Testis (tissue), 3 donors: ENCODE results near the gene CHN2. TPM values are rescaled to one million over a fixed set of nuclear protein-coding genes. Genes with fewer than 3 reads are reported as not detected.

Experiments
- DNase-seq: peaks from one replicate; pipeline ENCODE4 v3.0.0-alpha.2; 2019
- H3K27ac ChIP-seq, 2 donors: fragments of 200-600 bp; sonication (generic); one replicate each; pipeline ENCODE4 v1.5.1; 2019
- H3K27me3 ChIP-seq: fragments of 200-600 bp; sonication (generic); one replicate; pipeline ENCODE4 v1.5.1; 2019
- H3K36me3 ChIP-seq: fragments of 200-600 bp; sonication (generic); one replicate; pipeline ENCODE4 v1.5.1; 2017; ENCODE audit warnings: low read depth; ENCODE audit errors: missing control alignments
- H3K4me1 ChIP-seq: fragments of 200-600 bp; sonication (generic); one replicate; pipeline ENCODE4 v1.5.1; 2019
- H3K4me3 ChIP-seq, 2 donors: fragments of 200-600 bp; sonication (generic); one replicate each; pipeline ENCODE4 v1.5.1; 2017 to 2019
- H3K9me3 ChIP-seq: fragments of 200-600 bp; sonication (generic); one replicate; pipeline ENCODE4 v1.5.1; 2017
- POLR2A ChIP-seq: fragments of 450-650 bp; IDR thresholded peaks from one replicate; pipeline ENCODE4 v1.6.1; 2017; ENCODE audit warnings: antibody characterized with exemption, mild to moderate bottlenecking, moderate library complexity
- WGBS, 2 donors: methylation state at CpG; one replicate each; pipeline ENCODE4 v1.1.5; 2018; 5-methylcytosine and 5-hydroxymethylcytosine counted together
- intact Hi-C: fragments of 100-400 bp; cut with DNase I; formaldehyde crosslinking; loops from one replicate; pipeline ENCODE4 v1.15.1; 2023; ENCODE audit warnings: low total_unique reads
- polyA plus RNA-seq: library from polyadenylated mRNA; stranded (reverse); fragments of 350-450 nt; fragmentation: Illumina TruSeq; extraction: RNeasy Lipid Tissue Mini Kit (QIAGEN cat#74804); gene quantifications from one replicate; pipeline ENCODE4 v1.2.3, GENCODE V29; 2014; ENCODE audit warnings: low read depth, low replicate concordance; ENCODE audit not compliant: insufficient read depth
- total RNA-seq, 2 donors: library from RNA; depleted of rRNA; stranded (reverse); fragments of >200 nt; gene quantifications; one replicate each; pipeline ENCODE4 v1.2.3, GENCODE V29; 2016
- TF ChIP-seq, protein P1 (sequence below), 3 experiments: fragments of 450-650 bp in 2 of 3; fragments of 200-600 bp in 1 of 3; sonication (generic) in 1 of 3; IDR thresholded peaks; one replicate each; pipeline ENCODE4 v1.5.1; 2016 to 2019; ENCODE audit warnings: antibody characterized with exemption in 3 of 3, mild to moderate bottlenecking in 2 of 3, moderate library complexity in 1 of 3

The CHN2 gene
- total and polyA plus RNA-seq, 3 donors from 2014 or later: 8.6 to 27.4 (median 15.1) TPM

DNA sequence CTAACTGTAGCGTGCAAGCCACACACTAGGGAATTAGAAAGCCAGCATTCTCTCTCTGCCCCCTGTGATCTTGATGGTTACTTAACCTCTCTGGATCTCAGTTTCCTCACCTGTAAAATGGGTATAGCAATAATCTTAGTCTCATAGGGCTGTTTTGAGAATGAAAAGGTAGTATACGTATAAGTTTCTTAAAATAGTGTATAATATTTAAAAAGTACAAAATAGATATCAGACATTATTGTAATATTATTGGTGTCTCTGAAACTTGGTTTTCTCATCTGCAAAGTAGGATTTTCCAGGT, 80.4 kb downstream of the CHN2 start:
- H3K4me1 ChIP-seq: no peaks in the 10 kb centered on the region
- no peak overlapping the region for H3K4me3 ChIP-seq
- intact Hi-C loops: no loop called here
- no peaks in the 10 kb centered on the region for H3K27me3 ChIP-seq
- TF ChIP-seq, protein P1, sequence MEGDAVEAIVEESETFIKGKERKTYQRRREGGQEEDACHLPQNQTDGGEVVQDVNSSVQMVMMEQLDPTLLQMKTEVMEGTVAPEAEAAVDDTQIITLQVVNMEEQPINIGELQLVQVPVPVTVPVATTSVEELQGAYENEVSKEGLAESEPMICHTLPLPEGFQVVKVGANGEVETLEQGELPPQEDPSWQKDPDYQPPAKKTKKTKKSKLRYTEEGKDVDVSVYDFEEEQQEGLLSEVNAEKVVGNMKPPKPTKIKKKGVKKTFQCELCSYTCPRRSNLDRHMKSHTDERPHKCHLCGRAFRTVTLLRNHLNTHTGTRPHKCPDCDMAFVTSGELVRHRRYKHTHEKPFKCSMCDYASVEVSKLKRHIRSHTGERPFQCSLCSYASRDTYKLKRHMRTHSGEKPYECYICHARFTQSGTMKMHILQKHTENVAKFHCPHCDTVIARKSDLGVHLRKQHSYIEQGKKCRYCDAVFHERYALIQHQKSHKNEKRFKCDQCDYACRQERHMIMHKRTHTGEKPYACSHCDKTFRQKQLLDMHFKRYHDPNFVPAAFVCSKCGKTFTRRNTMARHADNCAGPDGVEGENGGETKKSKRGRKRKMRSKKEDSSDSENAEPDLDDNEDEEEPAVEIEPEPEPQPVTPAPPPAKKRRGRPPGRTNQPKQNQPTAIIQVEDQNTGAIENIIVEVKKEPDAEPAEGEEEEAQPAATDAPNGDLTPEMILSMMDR (IDR thresholded peaks at IDR 0.05): no peak
- no peak for TF ChIP-seq POLR2A
- no peaks in the 10 kb centered on the region for H3K36me3 ChIP-seq
- no peak overlapping the region for H3K27ac ChIP-seq
- H3K9me3 ChIP-seq: no peaks in the 10 kb centered on the region
- 95 to 96% methylated on average over 2 of the region's 2 CpGs for WGBS, 2 donors
- no peak for DNase-seq

DNA sequence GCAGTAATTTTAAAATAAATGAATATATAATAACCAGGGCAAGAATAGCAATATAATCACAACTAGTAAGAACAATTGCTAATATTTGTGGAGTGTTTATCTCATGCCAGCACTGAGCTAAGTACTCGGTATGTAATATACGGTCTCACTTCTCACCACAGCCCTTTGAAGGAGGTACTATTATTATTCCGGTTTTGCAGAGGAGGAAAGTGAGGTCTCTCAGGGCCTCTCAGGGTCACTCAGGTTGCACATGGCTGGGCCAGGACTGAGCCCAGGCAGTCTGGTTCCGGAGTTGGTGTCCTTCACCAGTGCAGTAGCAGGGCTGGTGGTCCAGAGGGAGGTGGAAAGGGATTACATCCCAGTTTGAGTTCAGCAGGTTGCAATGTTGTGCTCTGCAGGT, 80.9 kb downstream of the CHN2 start:
- Histone ChIP-seq H3K36me3 (no peaks in the 10 kb centered on the region), H3K9me3 (no peaks in the 10 kb centered on the region), H3K4me1 (no peaks in the 10 kb centered on the region), H3K27me3 (no peaks in the 10 kb centered on the region), H3K4me3 (no peak overlapping the region), H3K27ac (no peak overlapping the region)
- DNase-seq: no peak
- 85 to 88% methylated on average over 4 of the region's 4 CpGs for WGBS, 2 donors
- intact Hi-C loops: no loop called here
- no peak for TF ChIP-seq POLR2A
- TF ChIP-seq, protein P1 (IDR thresholded peaks at IDR 0.05): no peak

DNA sequence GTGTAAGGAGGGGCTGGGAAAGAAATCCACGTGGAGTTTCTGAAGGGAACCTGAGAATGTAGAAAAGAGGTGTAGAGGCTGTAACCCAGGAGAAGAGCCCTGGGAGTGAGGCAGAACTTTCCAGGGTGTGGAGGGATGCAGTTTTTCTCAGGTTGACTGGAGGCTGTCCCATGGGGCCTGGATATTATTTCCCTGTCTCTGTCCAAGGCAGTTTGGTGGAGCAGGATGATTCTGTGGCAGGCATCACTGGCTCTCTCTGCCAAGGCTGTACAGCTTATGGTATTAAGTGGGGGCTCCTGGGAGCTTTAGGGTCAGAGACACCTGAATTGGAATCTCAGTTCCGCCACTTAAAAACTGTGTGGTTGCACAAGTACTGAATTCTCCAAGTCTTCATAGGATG, 81.6 kb downstream of the CHN2 start:
- TF ChIP-seq, protein P1 (IDR thresholded peaks at IDR 0.05): no peak
- TF ChIP-seq POLR2A: no peak
- no peaks in the 10 kb centered on the region for H3K36me3 ChIP-seq
- WGBS, 2 donors: 48 to 50% methylated on average over 2 of the region's 2 CpGs
- H3K27ac ChIP-seq: no peak overlapping the region
- H3K9me3 ChIP-seq: no peaks in the 10 kb centered on the region
- intact Hi-C loops: no loop called here
- no peaks in the 10 kb centered on the region for H3K27me3 ChIP-seq
- no peak for DNase-seq
- H3K4me1 ChIP-seq: no peaks in the 10 kb centered on the region
- H3K4me3 ChIP-seq: no peak overlapping the region

DNA sequence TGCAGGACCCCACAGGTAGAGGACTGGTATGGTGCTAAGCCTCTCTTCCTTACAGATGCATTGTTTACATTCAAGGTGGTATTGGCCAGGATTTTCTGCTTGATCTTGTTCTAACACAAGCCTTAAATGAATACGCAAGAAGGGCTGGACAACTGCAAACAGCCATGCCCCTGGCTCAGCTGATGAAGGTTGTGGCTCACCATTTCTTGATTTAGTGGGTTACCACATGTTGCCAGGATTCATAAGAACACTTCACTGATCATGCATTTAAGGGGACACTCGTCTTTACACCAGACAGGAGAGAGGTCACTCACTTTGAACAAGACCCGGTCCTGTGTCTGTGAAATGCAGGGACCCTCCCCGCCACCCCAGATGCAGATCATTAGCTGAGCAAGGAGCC, 82.2 kb downstream of the CHN2 start:
- H3K9me3 ChIP-seq: no peaks in the 10 kb centered on the region
- no peak for DNase-seq
- no peak for TF ChIP-seq POLR2A
- intact Hi-C loops: no loop called here
- H3K27ac ChIP-seq: no peak overlapping the region
- no peaks in the 10 kb centered on the region for H3K4me1 ChIP-seq
- H3K27me3 ChIP-seq: no peaks in the 10 kb centered on the region
- no peak overlapping the region for H3K4me3 ChIP-seq
- H3K36me3 ChIP-seq: no peaks in the 10 kb centered on the region
- 91 to 94% methylated on average over 4 of the region's 4 CpGs for WGBS, 2 donors

DNA sequence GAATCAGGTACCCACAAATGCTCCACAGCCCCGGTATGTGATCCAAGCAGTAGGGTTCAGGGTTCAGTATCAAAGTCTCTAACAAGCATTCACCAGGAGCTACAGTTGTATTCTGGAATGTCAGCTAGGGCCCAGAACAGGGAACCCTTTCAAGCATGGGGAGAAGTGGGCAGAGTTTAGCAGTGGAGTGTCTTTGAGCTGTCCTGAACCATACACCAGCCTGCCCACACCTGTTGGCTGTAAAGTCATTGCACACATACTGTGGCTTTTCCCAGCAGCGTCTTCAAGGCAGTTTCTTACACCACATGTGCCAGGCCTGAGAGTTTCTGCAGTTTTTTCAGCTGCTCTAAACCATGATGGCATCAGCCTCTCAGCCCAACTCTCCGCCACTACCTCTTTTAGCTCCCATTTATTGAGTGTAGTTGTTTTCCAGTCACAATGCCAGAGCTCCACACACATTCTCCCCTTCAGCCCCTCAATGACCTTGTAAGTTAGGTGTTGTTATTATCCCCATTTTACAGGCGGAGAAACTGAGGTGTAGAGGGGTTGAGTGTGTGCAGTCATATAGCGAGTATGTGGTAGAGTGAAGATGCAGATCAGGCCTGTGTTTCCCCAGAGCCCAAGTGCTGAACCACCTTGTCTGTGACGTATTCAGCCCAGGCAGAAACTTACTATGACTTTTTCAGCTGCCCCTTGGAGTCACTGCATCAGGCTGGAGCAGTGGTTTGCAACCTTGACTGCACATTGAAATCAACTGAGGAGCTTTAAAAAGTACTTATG, 83.1 kb downstream of the CHN2 start:
- Histone ChIP-seq H3K4me3 (no peak overlapping the region), H3K9me3 (no peaks in the 10 kb centered on the region), H3K4me1 (no peaks in the 10 kb centered on the region), H3K36me3 (no peaks in the 10 kb centered on the region), H3K27me3 (no peaks in the 10 kb centered on the region), H3K27ac (no peak overlapping the region)
- 90 to 93% methylated on average over 5 to 6 of the region's 6 CpGs for WGBS, 2 donors
- intact Hi-C loops: no loop called here
- no peak for TF ChIP-seq POLR2A
- DNase-seq: no peak
